Neural cell (in vitro differentiated cells): Measurements from ENCODE around the gene ENG. TPM values are rescaled to one million over a fixed set of nuclear protein-coding genes. Genes with fewer than 3 reads are reported as not detected.
"Not testable (repeated sequence)": the region's sequence is repeated elsewhere in the genome, so short reads cannot be mapped to it uniquely, and the experiment has no call there.

Source experiments
- H2AFZ ChIP-seq: fragments of 200-600, 300-800 bp; sonication (generic), shearing (Covaris generic); 2 replicates; pipeline ENCODE4 v1.6.0; 2014; ENCODE audit warnings: low read depth, mild to moderate bottlenecking, antibody characterized with exemption, low read length, moderate library complexity
- H3F3A ChIP-seq: fragments of 200-600 bp; shearing (Covaris generic); 2 replicates; pipeline ENCODE4 v1.6.1; 2016; ENCODE audit warnings: mild to moderate bottlenecking, moderate library complexity, mixed read lengths, antibody characterized with exemption, low read length; ENCODE audit not compliant: insufficient read depth, poor library complexity, severe bottlenecking
- H3K27ac ChIP-seq: fragments of 200-600, 300-800 bp; sonication (generic), shearing (Covaris generic); 2 replicates; pipeline ENCODE4 v1.5.1; 2014; ENCODE audit warnings: mild to moderate bottlenecking, low read length, moderate library complexity
- H3K27me3 ChIP-seq: fragments of 300-800, 200-600 bp; sonication (generic), shearing (Covaris generic); 2 replicates; pipeline ENCODE4 v1.6.0; 2014; ENCODE audit warnings: mild to moderate bottlenecking, low read depth, low read length, moderate library complexity; ENCODE audit not compliant: insufficient read depth
- H3K36me3 ChIP-seq: fragments of 300-800, 200-600 bp; sonication (generic), shearing (Covaris generic); 2 replicates; pipeline ENCODE4 v1.5.1; 2014; ENCODE audit warnings: mild to moderate bottlenecking, antibody characterized with exemption, low read length, moderate library complexity; ENCODE audit not compliant: insufficient read depth
- H3K4me2 ChIP-seq: fragments of 300-800, 200-600 bp; sonication (generic), shearing (Covaris generic); 2 replicates; pipeline ENCODE4 v1.6.0; 2014; ENCODE audit warnings: mild to moderate bottlenecking, low read length
- H3K4me3 ChIP-seq: fragments of 300-800, 200-600 bp; sonication (generic), shearing (Covaris generic); 2 replicates; pipeline ENCODE4 v1.5.1; 2014; ENCODE audit warnings: mild to moderate bottlenecking, low read length, moderate library complexity
- H3K79me2 ChIP-seq: fragments of 200-600 bp; shearing (Covaris generic); replicated peaks from 2 replicates; pipeline ENCODE4 v1.6.0; 2014; ENCODE audit warnings: mild to moderate bottlenecking, low read length, moderate library complexity; ENCODE audit not compliant: insufficient read depth
- H3K9ac ChIP-seq: fragments of 300-800, 200-600 bp; sonication (generic), shearing (Covaris generic); 2 replicates; pipeline ENCODE4 v1.6.1; 2016; ENCODE audit warnings: mild to moderate bottlenecking, low read length, mixed read lengths
- H3K9me2 ChIP-seq: fragments of 200-600 bp; shearing (Covaris generic); 2 replicates; pipeline ENCODE4 v1.6.1; 2016; ENCODE audit warnings: mild to moderate bottlenecking, low read length, mixed read lengths; ENCODE audit not compliant: insufficient read depth
- H3K9me3 ChIP-seq: fragments of 200-600, 300-800 bp; sonication (generic), shearing (Covaris generic); 2 replicates; pipeline ENCODE4 v1.6.1; 2016; ENCODE audit warnings: mild to moderate bottlenecking, mixed run types, low read length, moderate library complexity, mixed read lengths
- H4K20me1 ChIP-seq: fragments of 200-600 bp; shearing (Covaris generic); 2 replicates; pipeline ENCODE4 v1.6.1; 2016; ENCODE audit warnings: mild to moderate bottlenecking, mixed run types; ENCODE audit not compliant: insufficient read depth
- CTCF ChIP-seq: fragments of 450-650 bp; IDR thresholded peaks from 2 replicates; pipeline ENCODE4 v1.5.1; 2014; ENCODE audit warnings: antibody characterized with exemption, mild to moderate bottlenecking, moderate library complexity; ENCODE audit not compliant: poor library complexity, severe bottlenecking
- EP300 ChIP-seq: fragments of 450-650 bp; conservative IDR thresholded peaks from 2 replicates; pipeline ENCODE4 v1.6.1; 2014; ENCODE audit warnings: antibody characterized with exemption, mild to moderate bottlenecking, moderate library complexity; ENCODE audit not compliant: poor library complexity, severe bottlenecking
- EZH2 ChIP-seq: fragments of 200-600, 300-800 bp; shearing (Covaris generic), sonication (generic); IDR thresholded peaks from 2 replicates; pipeline ENCODE4 v1.6.1; 2014; ENCODE audit warnings: antibody characterized with exemption, low read length, borderline replicate concordance, mild to moderate bottlenecking; ENCODE audit not compliant: insufficient read depth, poor library complexity, severe bottlenecking
- MXI1 ChIP-seq: fragments of 450-650 bp; conservative IDR thresholded peaks from 2 replicates; pipeline ENCODE4 v1.6.1; 2014; ENCODE audit warnings: antibody characterized with exemption, mild to moderate bottlenecking; ENCODE audit not compliant: poor library complexity, severe bottlenecking
- POLR2AphosphoS5 ChIP-seq: IDR thresholded peaks from 2 replicates; pipeline ENCODE4 v1.6.1; 2012
- RAD21 ChIP-seq: fragments of 450-650 bp; conservative IDR thresholded peaks from 2 replicates; pipeline ENCODE4 v1.6.1; 2014; ENCODE audit warnings: antibody characterized with exemption, mild to moderate bottlenecking, moderate library complexity
- REST ChIP-seq: IDR thresholded peaks from 2 replicates; pipeline ENCODE4 v1.6.1; 2012; ENCODE audit warnings: borderline replicate concordance
- SMC3 ChIP-seq: fragments of 450-650 bp; conservative IDR thresholded peaks from 2 replicates; pipeline ENCODE4 v1.6.1; 2014; ENCODE audit warnings: antibody characterized with exemption, mild to moderate bottlenecking, moderate library complexity; ENCODE audit not compliant: poor library complexity
- TAF1 ChIP-seq: IDR thresholded peaks from 2 replicates; pipeline ENCODE4 v1.6.1; 2012; ENCODE audit warnings: low read depth
- polyA plus RNA-seq: library from polyadenylated mRNA; depleted of rRNA; stranded (reverse); fragments of >200 nt; gene quantifications from 2 replicates; pipeline ENCODE4 v1.2.3, GENCODE V29; 2014

Gene ENG
- polyA plus RNA-seq, 1 donor from 2014 or later = not detected

- Histone ChIP-seq H3K9ac (no peak overlapping the region), H4K20me1 (no peaks in the 10 kb centered on the region), H2AFZ (no peak overlapping the region), H3K27me3 (no peaks in the 10 kb centered on the region), H3K9me2 (no peaks in the 10 kb centered on the region), H3K4me2 (no peak overlapping the region), H3K4me3 (no peak overlapping the region), H3K27ac (no peak overlapping the region), H3K36me3 (no peaks in the 10 kb centered on the region), H3F3A (no peaks in the 10 kb centered on the region), H3K79me2 (no peaks in the 10 kb centered on the region), H3K9me3 (no peaks in the 10 kb centered on the region)
- TF ChIP-seq POLR2AphosphoS5 (no peak), EZH2 (no peak), RAD21 (no peak), REST (no peak), TAF1 (no peak), EP300 (no peak), MXI1 (no peak), SMC3 (no peak), CTCF (no peak)
Observed at GRCh38 chr9:127883959-127884358, 29.5 kb upstream of the ENG start.

- not testable (repeated sequence) for H2AFZ ChIP-seq, H3K27me3 ChIP-seq, H3K4me3 ChIP-seq, H3K9ac ChIP-seq, H4K20me1 ChIP-seq, H3K79me2 ChIP-seq, H3K9me3 ChIP-seq, H3K36me3 ChIP-seq, H3K9me2 ChIP-seq, H3K4me2 ChIP-seq, H3F3A ChIP-seq, H3K27ac ChIP-seq
Observed at GRCh38 chr9:127881715-127882114, 27.3 kb upstream of the ENG start.

GRCh38 chr9:127880143-127880542, 25.7 kb upstream of the ENG start:
- no peaks in the 10 kb centered on the region for H3K9me2 ChIP-seq
- H3K9me3 ChIP-seq = no peaks in the 10 kb centered on the region
- H3F3A ChIP-seq = no peaks in the 10 kb centered on the region
- H3K4me2 ChIP-seq = no peak overlapping the region
- no peaks in the 10 kb centered on the region for H3K36me3 ChIP-seq
- no peak for TF ChIP-seq EZH2
- TF ChIP-seq REST = no peak
- TF ChIP-seq POLR2AphosphoS5 = no peak
- TF ChIP-seq EP300 = no peak
- TF ChIP-seq RAD21 = no peak
- no peak for TF ChIP-seq TAF1
- H2AFZ ChIP-seq = no peak overlapping the region
- H4K20me1 ChIP-seq = no peaks in the 10 kb centered on the region
- H3K4me3 ChIP-seq = no peak overlapping the region
- H3K79me2 ChIP-seq = peaks cover 7% of the 10 kb centered on the region
- H3K27me3 ChIP-seq = no peaks in the 10 kb centered on the region
- no peak overlapping the region for H3K27ac ChIP-seq
- no peak overlapping the region for H3K9ac ChIP-seq
